ENCODE measurements around the gene ITFG1. TPM values are rescaled to one million over a fixed set of nuclear protein-coding genes. Genes with fewer than 3 reads are reported as not detected.

The ITFG1 gene
- total RNA-seq, 2 donors from 2014 or later, result 17.8 to 24.6 TPM

DNA sequence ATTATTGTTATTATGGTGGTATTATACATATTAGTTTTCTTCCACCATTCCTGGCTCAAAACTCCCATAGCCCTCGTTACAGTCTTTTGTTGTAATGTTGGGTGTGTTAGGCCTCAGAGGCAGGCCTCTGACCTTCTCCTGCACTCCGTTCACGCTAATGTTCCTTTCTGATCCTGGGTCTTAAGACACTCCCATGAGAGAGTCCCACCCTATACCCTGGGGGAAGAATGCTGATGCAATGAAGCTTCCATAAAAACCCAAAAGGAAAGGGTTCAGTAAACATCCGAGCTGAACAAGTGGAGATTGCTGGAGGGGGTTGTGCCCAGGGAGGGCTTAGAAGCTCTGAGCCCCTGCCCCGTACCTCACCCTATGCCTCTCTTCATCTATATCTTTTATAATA, 175.9 kb downstream of the ITFG1 start:
- Histone ChIP-seq H3K36me3 (replicated peaks in 1 of 2; ENCODE audit: insufficient read depth in 1 of 2, low read depth in 2 of 2) (no peaks in the 10 kb centered on the region), H3K4me3 (no peak overlapping the region), H3K27me3 (no peaks in the 10 kb centered on the region), H3K4me1 (no peaks in the 10 kb centered on the region), H3K9me3 (no peaks in the 10 kb centered on the region), H3K27ac (no peak overlapping the region)
- 97% methylated on average over 5 of the region's 5 CpGs for WGBS, 2 donors
- ATAC-seq, result no peak
- DNase-seq, result no peak
- intact Hi-C loops (cut with DNase I), result no loop called here
- TF ChIP-seq POLR2A (IDR thresholded peaks at IDR 0.05) (no peak), CTCF (IDR thresholded peaks at IDR 0.05) (no peak)

DNA sequence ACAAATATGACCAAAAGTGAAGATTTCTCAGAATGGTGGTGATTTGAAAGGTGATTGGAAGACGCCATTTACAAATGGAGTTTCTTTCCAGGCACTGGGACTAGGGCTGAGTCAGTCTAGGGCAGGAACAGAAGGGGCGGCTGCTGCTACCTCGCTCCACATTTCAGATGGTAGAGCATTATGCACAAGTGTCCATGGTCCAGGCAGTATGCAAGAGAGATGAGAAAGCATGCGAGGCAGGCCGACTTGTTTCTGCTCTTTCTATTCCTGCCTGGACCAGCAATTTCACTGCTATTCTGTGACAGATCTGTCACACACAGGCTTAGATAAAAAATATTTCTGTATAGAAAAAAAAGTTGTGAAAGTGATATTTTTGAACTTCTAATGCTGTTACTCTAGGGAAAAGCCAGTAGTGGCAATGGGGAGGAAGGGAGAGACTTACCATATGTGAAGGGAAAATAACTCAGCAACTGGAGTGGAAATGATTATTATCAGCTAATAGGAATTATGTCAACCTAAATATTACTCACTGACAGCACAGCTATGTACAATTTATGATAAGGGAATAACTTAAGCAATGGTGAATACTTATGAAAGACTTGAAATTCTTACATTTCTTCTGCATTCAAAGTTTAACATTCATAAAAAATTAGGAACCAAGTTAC, 182.4 kb downstream of the ITFG1 start:
- Histone ChIP-seq H3K9me3 (no peaks in the 10 kb centered on the region), H3K27me3 (no peaks in the 10 kb centered on the region), H3K27ac (no peak overlapping the region), H3K4me3 (no peak overlapping the region), H3K36me3 (replicated peaks in 1 of 2; ENCODE audit: insufficient read depth in 1 of 2, low read depth in 2 of 2) (no peaks in the 10 kb centered on the region), H3K4me1 (no peaks in the 10 kb centered on the region)
- no peak for ATAC-seq
- DNase-seq, result no peak
- WGBS, 2 donors, result 91 to 94% methylated on average over 5 of the region's 5 CpGs
- intact Hi-C loops (cut with DNase I), result no loop called here
- no peak for TF ChIP-seq CTCF (IDR thresholded peaks at IDR 0.05)
- no peak for TF ChIP-seq POLR2A (IDR thresholded peaks at IDR 0.05)

DNA sequence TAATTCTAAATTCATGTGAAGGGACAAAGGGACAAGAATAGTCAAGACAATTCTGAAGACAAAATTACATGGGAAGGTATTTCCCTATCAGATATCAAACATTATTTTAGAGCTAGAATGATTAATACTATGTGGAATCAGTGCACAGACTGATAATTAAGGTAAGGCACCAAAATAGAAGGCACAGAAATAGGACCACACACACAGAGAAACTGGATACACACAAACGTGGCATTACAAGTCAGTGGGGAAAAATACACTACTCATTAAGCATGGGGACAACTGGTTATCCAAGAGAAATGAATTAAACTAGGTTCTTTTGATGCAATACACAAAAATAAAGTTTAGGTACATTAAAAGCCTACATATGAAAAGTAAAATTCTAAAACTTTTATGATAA, 184.3 kb downstream of the ITFG1 start:
- Histone ChIP-seq H3K27ac (no peak overlapping the region), H3K4me3 (no peak overlapping the region), H3K36me3 (replicated peaks in 1 of 2; ENCODE audit: insufficient read depth in 1 of 2, low read depth in 2 of 2) (no peaks in the 10 kb centered on the region), H3K27me3 (no peaks in the 10 kb centered on the region), H3K4me1 (no peaks in the 10 kb centered on the region), H3K9me3 (no peaks in the 10 kb centered on the region)
- intact Hi-C loops (cut with DNase I), result no loop called here
- WGBS, 2 donors, result 55 to 62% methylated on average over 1 of the region's 1 CpG
- DNase-seq (no peak), ATAC-seq (no peak)
- no peak for TF ChIP-seq POLR2A (IDR thresholded peaks at IDR 0.05)
- no peak for TF ChIP-seq CTCF (IDR thresholded peaks at IDR 0.05)

- ATAC-seq (no peak), DNase-seq (no peak)
- no peaks in the 10 kb centered on the region for H3K27me3 ChIP-seq
- no peak overlapping the region for H3K27ac ChIP-seq
- no peaks in the 10 kb centered on the region for H3K4me1 ChIP-seq
- no peaks in the 10 kb centered on the region for H3K9me3 ChIP-seq
- intact Hi-C loops (cut with DNase I), result no loop called here
- WGBS, 2 donors, result 85% methylated on average over 2 of the region's 2 CpGs; no CpG with 5 or more reads in 1 of the 2 donors
- no peak overlapping the region for H3K4me3 ChIP-seq
- TF ChIP-seq POLR2A (IDR thresholded peaks at IDR 0.05) (no peak), CTCF (IDR thresholded peaks at IDR 0.05) (no peak)
- no peaks in the 10 kb centered on the region for H3K36me3 ChIP-seq (replicated peaks in 1 of 2; ENCODE audit: insufficient read depth in 1 of 2, low read depth in 2 of 2)
Observed at GRCh38 chr16:47262938-47263337, 197.9 kb downstream of the ITFG1 start.

DNA sequence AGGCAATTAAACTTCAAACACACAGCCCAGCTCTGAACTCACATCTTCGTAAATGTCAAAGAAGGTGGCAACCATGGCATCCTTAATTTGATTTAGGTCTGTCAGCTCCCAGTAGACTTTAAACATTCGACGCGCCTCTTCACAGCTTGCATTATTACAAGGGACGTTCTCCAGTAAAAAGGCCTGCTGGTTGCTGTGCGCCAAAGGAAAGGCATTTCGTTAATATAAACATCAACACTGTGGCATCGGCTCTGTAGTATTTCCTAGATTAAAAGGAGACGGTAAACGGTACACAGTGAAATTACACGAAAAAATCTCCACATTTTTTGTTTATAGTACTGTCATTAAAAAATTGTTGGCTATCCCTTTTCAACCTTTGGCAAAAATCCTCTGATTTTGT, 200.4 kb downstream of the ITFG1 start:
- ATAC-seq, result no peak
- H3K27ac ChIP-seq, result no peak overlapping the region
- no peak for DNase-seq
- no peaks in the 10 kb centered on the region for H3K4me1 ChIP-seq
- H3K36me3 ChIP-seq (replicated peaks in 1 of 2; ENCODE audit: insufficient read depth in 1 of 2, low read depth in 2 of 2), result no peaks in the 10 kb centered on the region
- intact Hi-C loops (cut with DNase I), result no loop called here
- TF ChIP-seq CTCF (IDR thresholded peaks at IDR 0.05) (no peak), POLR2A (IDR thresholded peaks at IDR 0.05) (no peak)
- no peaks in the 10 kb centered on the region for H3K9me3 ChIP-seq
- H3K27me3 ChIP-seq, result no peaks in the 10 kb centered on the region
- 93 to 97% methylated on average over 11 of the region's 11 CpGs for WGBS, 2 donors
- H3K4me3 ChIP-seq, result no peak overlapping the region

Data from body of pancreas (tissue), 4 donors.